ENCODE results near the gene TSC1.
"Not testable (repeated sequence)": the region's sequence is repeated elsewhere in the genome, so short reads cannot be mapped to it uniquely, and the experiment has no call there.

Gene TSC1

DNA sequence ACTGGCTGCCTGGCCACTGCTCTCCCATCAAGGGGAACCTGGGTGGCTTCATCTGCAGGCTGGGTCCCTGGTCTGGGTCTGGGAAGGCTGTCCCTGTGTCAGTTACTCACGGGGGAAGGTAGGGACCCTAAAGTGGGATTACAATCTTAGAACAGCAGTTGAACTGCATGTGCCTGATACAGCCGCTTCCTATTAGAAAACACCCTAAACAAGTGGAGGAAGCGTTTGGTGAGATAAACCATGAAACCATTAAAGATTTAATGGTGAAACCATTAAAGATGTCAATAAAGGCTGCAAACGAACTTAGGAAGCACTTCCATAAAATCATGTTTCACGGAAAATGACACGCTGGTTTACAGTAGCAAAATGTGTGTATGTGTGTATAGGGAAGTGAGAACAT lies 31.5 kb upstream of the TSC1 start:
- FAIRE-seq: no peak

DNA sequence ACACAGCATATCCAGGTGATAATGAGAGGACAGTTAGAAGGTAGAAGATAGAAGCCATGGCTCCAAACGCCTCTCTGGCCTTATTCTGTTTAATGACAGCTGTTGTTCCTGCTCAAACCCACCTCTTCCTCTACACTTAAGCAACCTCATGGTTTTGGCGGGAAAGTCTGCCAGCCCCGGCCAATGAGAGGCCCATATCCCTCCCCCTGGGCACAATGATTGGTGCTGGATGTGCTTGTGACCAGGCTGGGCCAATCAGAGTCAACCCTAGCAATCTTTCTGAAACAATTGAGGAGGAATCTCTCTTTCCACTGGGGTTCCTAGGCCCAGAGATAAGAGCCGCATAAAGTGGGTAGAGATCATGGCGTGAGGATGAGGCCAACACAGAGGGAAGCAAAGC lies 29.3 kb upstream of the TSC1 start:
- no peak for FAIRE-seq

DNA sequence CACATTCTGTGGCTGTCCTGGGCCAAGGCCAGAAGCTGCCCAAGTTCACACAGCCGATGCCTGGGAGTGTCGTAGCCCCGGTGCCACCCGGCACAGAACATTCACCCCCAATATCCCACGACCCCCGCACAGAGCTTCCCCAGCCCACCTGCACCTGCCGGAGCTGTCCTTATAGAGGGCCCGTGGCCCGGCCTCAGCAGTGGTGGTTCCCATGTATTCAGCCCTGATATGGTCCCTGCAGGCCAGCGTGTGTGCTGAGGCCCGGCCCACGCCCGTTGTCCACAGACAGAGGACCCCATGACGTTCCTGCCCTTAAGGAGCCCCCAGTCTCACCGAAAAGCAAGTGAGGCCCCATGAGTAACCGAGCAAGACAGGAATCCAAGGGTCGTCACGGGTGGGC lies 28.8 kb upstream of the TSC1 start:
- no peak for FAIRE-seq

DNA sequence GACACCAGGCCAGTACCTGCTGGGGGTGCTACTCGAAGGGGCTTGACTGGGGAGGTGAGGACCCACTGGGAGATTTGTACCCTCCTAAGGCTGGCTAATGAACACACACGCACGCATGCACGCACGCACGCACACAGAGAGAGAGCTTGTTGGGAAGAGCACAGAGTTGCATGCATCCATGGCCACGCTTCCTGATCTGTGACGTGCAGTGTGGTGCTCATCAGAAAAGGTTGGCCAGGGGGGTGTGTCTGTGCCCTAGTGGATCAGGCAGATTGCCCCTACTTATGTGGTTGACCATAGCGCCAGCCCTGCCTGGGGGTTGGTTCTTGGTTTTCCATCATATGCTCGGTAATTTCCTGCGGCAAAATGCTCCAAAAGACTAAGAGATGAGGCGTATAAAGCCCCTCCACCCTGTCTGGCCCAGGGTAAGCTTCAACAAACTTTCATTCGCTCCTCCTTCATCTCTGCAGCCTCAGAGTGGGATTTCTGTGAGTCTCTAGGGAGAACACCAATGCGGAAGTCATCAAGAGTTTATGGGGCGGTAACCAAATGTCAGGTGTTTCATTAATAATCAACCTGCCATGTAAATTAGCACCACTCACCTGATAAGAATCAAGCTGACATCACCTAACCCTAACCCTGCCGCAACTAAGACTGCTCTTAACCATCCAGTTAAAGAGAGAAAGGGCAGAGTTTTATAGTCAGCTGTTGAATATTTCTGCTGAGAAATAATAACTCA lies 26.1 kb upstream of the TSC1 start:
- FAIRE-seq: no peak

DNA sequence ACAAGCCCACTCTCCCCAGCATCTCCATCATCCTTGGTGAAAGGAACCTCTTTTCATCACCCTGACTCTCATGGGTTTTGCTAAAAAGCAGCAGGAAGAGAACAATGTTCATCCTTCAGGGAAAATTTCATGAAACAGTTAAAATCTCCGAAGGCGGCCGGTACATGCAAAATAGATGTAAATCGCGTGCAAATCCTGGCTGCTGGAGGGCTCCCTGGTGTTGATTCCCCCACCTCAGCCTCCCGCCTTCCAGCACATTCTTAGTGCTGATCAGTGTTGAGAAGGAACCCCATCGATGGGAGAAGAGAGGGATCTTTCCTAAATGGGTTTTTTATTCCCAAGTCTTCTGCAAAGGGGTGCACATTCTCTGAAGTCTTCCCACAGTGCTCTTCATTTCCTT lies 25.4 kb upstream of the TSC1 start:
- no peak for FAIRE-seq

DNA sequence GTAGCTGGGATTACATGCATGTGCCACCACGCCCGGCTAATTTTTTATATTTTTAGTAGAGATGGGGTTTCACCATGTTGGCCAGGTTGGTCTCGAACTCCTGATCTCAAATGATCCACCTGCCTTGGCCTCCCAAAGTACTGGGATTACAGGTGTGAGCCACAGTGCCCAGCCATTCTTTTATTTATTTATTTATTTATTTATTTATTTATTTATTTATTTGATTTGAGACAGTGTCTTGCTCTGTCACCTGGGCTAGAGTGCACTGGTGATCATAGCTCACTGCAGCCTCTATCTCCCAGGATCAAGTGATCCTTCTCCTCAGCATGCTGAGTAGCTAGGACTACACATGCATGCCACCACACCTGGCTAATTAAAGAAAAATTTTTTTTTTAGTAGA lies 23.5 kb upstream of the TSC1 start:
- not testable (repeated sequence) for FAIRE-seq

DNA sequence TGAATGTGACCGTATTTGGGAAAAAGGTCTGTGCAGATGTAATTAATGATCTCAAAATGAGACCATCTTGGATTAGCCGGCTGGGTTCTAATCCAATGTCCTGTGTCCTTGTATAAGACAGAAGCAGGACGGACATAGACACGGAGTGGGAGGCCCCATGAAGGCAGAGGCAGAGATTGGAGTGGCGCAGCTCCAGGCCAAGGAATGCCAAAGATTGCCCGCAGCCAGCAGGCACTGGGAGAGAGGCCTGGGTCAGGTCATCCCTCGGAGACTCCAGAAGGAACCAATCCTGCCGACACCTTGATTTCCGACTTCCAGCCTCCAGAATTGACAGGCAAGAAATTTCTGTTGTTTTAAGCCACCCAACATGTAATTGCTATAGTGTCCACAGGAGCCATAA lies 21.1 kb upstream of the TSC1 start:
- no peak for FAIRE-seq

DNA sequence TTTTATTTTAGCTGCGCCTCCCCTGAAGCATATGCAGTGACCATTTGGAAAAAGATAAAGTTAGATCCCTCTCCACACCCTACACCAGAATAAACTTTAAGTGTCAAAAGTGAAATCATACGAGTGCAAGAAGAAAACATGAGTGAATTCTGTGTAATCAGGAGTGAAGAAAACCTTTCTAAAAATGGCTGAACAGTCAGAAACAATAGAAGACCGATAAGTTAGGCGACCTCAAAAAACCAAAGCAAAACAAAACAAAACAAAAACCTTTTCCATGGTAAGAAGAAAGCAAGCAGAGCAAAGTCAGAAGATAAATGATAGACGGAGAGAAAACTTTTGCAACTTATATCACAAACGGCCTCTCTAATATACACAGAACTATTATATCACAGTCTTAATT lies 16.6 kb upstream of the TSC1 start:
- FAIRE-seq: no peak

DNA sequence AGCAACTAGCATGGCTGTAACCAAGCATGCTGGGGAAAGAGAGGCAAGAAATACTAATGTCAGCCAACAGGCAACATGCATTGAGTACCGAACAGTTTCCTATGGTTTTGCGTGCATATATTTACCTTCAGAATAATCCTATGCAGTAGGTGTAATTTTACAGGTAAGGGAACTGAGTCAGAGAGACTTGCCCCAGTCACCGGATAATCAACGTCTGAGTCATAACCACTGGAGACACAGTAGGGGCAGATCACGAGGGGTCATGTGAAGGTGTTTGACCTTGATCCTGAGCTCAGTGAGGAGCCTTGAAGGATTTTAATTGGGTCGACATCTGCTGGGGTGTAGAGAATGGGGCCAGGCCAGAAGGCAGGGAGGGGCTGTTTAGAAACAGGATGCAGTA lies 13.4 kb upstream of the TSC1 start:
- FAIRE-seq: no peak

DNA sequence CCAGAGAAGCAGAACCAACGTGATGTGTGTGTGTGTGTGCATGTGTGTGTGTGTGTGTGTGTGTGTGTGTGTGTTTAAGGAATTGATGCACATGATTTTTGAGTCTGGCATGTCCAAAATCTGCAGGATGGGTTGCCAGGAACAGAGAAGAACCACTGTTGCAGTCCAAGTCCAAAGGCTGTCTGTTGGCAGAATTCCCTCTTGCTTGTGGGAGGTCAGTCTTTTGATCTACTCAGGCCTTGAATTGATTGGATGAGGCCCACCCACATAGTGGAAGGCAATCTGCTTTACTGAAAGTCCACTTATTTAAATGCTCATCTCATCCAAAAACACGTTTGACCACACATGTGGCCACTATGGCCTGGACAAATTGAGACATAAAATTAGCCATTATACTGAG lies 11.4 kb upstream of the TSC1 start:
- no peak for FAIRE-seq

DNA sequence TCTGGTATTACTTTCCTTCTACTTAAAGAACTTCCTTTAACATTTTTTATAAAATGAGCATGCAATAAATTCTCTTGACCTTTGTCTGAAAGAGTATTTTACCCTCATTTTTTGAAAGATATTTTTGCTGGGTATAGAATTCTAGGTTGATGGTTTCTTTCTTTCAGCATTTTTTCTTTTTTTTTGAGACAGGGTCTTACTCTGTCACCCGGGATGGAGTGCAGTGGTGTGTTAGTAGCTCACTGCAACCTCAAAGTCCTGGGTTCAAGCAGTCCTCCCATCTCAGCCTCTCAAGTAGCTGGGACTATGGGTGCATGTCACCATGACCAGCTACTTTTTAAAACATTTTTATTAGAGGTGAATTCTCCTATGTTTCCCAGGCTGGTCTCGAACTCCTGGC lies 10.7 kb upstream of the TSC1 start:
- FAIRE-seq: no peak

DNA sequence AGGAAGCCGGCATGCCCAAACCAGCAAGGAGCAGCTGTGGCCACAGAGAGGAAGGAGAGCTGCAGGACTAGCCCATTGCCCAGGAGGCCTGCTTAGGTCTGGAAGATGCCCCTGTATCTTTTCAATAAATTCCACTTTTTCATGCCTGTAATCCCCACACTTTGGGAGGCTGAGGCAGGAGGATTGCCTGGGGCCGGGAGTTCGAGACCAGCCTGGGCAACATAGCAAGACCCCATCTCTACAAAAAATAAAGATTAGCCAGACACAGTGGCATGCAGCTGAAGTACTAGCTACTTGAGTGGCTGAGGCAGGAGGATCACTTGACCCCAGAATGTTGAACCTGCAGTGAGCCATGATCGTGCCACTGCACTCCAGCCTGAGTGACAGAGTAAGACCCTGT lies 5.3 kb upstream of the TSC1 start:
- no peak for FAIRE-seq

DNA sequence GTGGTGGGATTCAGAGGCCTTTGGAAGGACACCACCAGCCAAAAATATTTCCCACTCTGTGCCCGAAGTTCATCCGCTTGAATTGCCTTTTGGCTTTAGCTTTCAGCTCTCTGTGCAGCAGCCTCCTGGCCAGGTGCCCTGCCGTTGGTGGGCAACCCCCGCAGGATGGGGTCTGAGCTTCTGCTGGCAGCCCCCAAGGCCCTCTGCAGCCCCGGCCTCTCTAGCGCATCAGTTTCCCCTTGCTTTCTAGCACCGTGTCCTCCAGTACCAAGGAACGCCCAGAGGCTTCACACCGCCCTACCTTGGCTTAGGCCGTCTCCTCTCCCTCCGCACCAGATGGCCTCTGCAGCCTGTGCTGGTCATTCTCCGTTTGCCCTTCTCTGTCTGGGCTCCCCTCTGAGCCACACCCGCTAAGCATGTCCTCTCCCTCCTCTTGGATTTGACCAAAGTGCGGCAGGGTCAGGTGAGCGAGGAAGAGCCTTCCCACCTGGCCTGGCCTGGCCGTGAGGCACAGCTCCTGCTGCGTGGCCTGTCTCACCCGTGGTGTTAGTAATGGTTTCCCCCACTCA lies 4.2 kb upstream of the TSC1 start:
- FAIRE-seq: no peak

DNA sequence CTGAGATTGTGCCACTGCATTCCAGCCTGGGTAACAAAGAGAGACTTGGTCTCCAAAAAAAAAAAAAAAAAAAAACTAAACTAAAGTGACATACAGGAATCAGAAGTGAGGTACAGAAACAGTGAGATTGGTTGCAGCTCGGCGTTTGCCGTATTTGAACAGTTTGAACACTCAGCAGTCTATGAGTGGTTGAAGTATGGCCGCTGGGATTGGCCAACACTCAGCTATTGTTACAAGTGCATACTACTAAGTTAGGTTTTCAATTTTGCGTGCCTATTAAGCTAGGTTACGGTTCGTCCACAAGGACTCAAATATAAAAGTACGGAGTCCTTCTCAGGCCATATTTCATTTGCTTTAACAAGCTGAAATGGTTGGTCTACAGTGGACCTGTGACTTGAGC lies 3.3 kb upstream of the TSC1 start:
- no peak for FAIRE-seq

DNA sequence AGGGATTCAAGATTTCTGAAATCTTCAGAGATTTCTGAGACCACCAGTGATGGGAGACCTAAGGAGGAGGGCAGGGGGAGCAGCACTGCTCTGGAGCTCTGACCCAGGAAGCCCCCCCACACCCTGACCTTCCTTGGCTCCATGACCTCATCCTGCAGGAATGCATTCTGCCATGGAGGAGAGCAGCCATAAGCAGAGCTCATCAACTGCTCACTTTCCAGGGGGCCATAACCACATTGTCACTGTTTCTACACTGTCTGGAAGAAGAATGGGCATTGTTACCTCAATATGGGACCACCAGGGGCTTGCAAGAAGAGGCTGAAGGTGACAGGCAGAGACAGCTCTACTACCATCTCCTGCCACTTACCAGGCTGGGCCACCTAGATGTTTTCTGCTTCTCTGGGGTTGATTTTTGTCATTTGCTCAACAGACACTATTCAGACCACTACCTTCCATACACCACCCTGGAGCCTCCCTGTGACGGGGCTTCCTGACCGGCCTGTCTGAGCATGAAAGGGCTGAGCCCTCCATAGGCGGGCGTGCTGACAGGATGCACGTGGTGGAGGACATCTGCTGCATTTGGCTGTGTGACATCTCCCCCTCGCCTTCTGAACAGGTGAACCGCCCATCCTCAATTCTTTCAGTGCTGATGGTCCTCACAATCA lies 2.3 kb upstream of the TSC1 start:
- FAIRE-seq: no peak

DNA sequence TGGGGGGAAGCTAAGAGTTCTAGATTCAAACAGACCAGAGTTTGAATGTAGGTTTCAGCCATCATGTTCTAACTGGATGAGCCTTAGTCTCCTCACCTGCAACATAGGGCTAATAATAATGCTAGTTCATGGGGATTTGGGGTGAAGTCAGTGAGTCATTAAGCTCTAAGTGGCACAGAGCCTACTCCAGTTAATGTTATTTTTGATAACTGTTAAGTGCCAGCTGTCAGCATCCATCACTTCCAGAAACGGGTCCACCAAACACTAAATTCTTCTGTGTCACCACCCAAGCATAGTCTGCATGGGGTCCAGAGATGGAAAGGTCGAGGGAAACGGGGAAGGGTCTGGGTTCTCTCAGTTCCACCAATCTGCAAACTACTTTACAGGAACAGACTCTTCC lies 1.8 kb upstream of the TSC1 start:
- no peak for FAIRE-seq

DNA sequence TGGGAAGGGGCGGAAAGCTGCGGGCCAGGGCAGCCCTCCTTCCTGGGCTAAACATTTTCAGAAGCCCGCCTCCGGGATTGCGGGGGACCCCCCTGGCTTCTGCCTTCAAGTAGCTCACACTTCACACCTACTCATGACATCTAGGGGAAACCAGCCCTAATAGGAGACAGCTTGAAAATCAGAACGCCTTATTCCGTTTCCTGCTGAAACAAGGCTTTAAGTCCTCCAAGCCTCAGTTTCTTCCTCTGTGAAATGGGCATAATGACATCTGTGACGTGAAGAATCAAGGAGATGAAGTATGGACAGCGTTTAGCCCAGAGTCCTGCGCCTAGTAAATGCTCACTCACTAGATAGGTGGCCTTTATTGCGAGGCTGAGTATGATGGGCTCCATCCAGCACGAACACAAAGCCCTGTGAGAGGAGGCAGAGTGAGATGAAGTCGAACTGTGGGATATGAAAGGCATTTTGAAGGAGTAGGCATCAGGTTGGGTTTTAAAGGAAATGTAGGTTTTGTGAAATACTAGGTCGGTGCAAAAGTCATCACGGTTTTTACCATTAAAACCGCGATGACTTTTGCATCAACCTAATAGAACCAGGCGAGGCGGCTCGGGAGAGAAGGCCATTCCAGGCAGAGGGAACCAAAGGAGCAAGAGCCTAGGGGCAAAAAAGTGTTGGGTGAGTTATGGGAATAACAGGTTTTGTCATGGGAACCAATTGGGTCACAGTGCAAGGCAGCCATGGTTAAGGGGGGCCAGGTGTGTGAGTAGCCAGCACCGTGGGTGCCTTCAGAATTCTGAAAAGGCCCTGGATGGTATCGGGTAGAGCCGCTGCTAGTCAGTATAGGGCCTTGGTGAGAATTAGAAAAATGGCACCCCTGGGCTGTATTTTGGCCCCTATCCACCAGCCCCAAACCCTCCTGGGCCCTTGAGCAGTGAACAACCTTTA lies 1.0 kb upstream of the TSC1 start:
- FAIRE-seq: no peak

DNA sequence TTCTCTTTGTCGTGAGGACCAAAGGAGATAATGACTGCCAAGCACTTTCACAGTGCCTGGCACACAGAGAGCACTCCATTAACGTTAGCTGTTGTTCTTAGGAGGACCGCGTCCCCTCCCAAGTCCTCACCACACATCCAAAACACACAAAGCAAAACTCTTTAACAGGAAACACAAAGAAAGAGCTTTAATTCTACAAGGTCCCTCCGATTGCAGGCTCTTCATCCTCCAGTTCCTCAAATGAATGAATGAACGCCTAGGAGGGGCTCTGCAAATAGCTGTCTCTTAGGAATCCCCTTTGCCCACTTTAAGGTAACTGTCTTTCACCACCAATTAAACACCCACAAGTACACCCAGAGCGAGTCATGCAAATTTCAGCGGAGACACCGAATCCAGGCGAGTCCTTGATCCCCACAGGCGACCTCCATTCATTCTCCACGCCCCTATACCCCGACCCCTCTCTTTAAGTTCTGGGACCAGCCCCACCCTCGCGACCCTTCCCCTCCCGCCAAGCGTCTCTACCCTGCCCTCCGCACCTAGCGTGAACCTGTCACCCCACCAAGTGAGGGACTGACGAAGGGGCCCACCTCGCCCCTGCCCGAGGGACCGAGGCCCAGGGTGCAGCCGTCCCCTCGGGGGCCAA lies 644 bp downstream of the TSC1 start:
- FAIRE-seq: no peak

DNA sequence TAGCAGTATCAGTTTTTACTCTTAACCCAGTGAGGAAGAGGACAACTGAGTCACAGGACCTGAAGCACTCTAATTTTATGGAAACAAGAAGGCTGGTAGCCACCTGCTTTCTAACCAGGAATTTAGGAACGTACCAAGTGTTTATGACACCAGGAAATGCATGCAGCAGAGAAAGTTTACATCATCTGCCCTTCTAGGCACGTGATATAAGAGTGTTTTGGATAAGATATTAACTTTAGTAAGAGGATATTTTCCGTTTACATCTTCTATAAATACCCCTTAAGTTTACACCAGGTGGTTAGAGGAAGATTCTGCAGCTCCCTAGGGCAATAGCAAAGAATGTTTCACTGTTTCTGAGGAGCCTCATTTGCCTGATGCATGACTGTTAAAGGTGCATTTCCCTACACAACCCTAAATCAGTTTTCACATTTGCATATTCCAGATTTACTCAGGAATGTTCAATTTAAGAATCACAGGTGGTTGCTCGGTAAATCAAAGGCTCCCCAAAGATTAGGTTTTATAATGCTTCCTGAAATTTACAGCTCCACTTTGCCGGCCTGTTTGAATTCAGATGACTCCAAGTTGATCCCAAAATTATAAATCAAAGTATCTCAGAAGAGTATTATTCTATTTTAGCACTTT lies 1.8 kb downstream of the TSC1 start:
- FAIRE-seq: no peak

DNA sequence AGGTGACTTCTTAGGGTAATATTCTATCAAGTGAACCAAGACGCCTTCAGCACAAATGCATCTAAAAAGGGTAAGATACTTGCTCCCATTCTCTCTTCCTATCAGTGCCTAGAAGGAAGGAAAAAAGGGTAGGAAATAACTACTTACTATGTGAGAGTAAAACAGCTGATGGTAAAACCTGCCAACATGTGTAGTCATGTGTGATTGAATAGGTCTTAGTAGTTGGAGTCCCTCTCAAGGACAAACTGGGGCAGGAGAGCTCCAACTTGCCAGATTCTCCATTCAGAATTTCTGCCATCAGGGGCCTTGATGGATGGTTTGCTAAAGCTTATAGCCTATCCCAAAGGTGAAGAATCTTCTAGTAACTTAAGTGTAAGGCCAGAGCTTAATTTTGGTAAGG lies 5.2 kb downstream of the TSC1 start:
- no peak for FAIRE-seq

DNA sequence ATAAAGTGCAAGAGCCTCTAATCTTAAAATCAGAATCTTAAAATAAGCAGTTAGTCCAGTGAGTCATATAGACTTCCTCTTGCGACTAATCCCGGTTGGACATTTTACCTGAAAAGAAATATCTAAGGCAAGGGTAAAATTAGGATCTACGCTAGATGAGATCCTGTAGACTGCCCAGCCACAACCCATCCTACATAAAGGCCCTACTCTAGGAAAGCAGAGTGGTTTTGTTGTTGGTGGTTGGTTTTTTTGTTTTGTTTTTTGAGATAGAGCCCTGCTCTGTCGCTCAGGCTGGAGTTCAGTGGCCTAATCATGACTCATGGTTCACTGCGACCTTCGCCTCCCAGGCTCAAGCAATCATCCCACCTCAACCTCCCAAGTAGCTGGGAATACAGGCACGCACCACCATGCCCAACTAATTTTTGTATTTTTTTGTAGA lies 6.9 kb downstream of the TSC1 start:
- no peak for FAIRE-seq

DNA sequence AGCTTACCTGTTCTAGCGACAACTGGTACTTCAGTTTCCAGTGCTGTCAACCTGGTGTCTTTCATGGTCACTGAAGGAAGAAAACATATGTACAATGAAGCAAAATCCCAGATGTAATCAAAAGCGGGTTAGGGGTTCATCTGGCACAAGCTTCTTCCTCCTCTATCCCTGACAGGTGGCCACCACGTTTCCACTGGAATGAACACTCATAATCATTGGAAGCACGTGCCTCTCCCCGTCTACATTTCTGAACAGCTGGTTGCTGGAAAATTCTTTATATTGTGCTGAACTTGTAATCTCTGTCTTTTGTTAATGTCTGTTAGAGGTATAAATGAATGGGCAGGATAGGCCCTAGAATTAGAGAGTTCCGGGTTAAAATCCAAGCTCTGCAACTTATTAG lies 9.4 kb downstream of the TSC1 start:
- no peak for FAIRE-seq
